Epithelial cell of proximal tubule (primary cell): ENCODE data around the gene RPL18A. TPM values are rescaled to one million over a fixed set of nuclear protein-coding genes. Genes with fewer than 3 reads are reported as not detected.

Experiments
- DNase-seq: peaks from one replicate; pipeline ENCODE4 v3.0.0-alpha.2; 2011; ENCODE audit warnings: low read depth
- H3K4me3 ChIP-seq: 2 replicates; pipeline ENCODE4 v1.5.1; 2011; ENCODE audit warnings: low read depth, mild to moderate bottlenecking, low read length
- total RNA-seq: library from RNA; depleted of rRNA; stranded (reverse); fragments of >200 nt; gene quantifications from 2 replicates; pipeline ENCODE4 v1.2.3, GENCODE V29; 2015
- TF ChIP-seq, protein P1 (sequence below): conservative IDR thresholded peaks from 2 replicates; pipeline ENCODE4 v1.5.1; 2012; ENCODE audit warnings: low read depth, mild to moderate bottlenecking, low read length

The RPL18A gene
- total RNA-seq, 1 donor from 2014 or later = 2,411 TPM

DNA sequence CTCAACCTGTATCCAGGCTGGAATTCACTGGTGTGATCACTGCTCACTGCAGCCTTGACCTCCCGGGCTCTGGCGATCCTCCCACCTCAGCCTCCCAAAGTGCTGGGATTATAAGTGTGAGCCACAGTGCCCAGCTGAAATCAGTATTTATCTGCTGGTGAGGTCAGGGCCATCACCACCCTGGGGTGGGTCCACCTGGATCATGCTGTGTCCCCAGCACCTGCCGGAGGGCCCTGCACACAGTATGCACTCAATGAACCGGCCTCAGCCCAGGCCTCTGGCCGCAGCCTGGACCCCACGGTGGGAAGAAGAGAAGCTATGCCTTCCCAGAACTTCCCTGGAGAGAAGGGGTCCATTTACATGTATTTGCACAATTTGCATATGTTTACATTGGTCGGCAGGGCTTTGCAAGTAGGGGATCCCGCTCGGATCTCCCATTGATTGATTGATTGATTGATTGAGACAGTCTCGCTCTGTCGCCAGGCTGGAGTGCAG is 9.5 kb downstream of the RPL18A start:
- no peak overlapping the region for H3K4me3 ChIP-seq
- no peak for DNase-seq
- TF ChIP-seq, protein P1, sequence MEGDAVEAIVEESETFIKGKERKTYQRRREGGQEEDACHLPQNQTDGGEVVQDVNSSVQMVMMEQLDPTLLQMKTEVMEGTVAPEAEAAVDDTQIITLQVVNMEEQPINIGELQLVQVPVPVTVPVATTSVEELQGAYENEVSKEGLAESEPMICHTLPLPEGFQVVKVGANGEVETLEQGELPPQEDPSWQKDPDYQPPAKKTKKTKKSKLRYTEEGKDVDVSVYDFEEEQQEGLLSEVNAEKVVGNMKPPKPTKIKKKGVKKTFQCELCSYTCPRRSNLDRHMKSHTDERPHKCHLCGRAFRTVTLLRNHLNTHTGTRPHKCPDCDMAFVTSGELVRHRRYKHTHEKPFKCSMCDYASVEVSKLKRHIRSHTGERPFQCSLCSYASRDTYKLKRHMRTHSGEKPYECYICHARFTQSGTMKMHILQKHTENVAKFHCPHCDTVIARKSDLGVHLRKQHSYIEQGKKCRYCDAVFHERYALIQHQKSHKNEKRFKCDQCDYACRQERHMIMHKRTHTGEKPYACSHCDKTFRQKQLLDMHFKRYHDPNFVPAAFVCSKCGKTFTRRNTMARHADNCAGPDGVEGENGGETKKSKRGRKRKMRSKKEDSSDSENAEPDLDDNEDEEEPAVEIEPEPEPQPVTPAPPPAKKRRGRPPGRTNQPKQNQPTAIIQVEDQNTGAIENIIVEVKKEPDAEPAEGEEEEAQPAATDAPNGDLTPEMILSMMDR = no peak

DNA sequence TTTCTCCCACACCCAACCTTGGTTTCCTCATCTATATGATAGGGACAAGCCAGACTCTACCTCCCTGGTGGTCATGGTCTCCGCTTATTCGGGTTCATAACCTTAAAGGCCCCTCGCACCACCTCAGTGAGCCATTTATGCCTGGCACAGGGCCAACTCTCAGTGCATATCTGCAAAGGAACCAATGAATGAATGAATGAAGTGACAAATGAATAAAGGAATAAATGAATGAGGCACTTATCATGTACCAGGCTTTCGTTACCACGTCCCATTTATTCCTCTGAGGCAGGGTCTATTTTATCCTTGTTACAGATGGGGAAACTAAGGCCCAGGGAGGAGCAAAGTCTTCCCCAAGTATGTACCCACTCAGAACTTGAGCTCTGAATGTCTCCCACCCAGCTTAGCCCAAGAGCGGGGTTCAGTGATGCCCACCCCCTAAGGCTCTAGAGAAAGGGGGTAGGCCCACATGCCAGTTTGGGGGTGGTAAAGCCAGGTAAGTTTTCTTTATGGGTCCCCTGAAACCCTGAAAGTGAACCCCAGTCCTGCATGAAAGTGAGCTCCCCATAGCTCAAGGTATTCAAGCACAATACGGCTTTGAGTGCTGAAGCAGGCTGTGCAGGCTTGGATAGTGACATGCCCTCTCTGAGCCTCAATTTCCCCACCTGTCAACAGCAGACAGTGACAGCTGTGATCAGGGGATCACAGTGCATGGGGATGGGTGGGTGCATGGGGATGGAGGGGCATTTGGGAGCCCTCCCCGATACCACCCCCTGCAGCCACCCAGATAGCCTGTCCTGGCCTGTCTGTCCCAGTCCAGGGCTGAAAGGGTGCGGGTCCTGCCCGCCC is 11.5 kb downstream of the RPL18A start:
- DNase-seq = no peak
- H3K4me3 ChIP-seq = no peak overlapping the region
- TF ChIP-seq, protein P1 = no peak

DNA sequence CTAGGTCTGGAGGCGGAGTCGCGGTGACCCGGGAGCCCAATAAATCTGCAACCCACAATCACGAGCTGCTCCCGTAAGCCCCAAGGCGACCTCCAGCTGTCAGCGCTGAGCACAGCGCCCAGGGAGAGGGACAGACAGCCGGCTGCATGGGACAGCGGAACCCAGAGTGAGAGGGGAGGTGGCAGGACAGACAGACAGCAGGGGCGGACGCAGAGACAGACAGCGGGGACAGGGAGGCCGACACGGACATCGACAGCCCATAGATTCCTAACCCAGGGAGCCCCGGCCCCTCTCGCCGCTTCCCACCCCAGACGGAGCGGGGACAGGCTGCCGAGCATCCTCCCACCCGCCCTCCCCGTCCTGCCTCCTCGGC is 12.2 kb downstream of the RPL18A start, which contains the start of gene SLC5A5:
TSS of gene SLC5A5 (plus strand) at position 68 of the 373 bp plus-strand sequence. CDS start 375 bp downstream, outside the sequence.
- H3K4me3 ChIP-seq = no peak within 1 kb of the TSS
- no peak for DNase-seq

DNA sequence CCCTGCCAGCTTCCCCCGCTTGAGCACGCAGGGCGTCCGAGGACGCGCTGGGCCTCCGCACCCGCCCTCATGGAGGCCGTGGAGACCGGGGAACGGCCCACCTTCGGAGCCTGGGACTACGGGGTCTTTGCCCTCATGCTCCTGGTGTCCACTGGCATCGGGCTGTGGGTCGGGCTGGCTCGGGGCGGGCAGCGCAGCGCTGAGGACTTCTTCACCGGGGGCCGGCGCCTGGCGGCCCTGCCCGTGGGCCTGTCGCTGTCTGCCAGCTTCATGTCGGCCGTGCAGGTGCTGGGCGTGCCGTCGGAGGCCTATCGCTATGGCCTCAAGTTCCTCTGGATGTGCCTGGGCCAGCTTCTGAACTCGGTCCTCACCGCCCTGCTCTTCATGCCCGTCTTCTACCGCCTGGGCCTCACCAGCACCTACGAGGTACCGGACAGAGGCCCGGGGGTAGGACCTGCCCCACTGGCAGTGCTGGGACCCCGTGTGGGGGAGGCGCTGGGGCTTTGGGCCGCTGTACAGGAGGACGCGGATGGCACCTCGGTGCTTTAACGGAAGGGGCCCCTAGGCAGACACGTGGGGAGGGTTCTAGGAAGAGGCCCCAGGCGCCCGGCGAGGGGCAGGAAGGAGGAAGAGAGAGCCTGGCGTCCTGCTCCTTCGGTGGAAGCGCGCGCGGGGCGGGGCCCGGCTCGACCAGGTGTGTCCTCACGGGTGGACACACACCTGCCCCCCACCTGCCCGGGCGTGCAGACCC is 12.7 kb downstream of the RPL18A start:
- TF ChIP-seq, protein P1 = no peak
- H3K4me3 ChIP-seq = no peak overlapping the region
- no peak for DNase-seq

More for the DNA sequence above, 12.2 kb downstream of the RPL18A start, which contains the start of gene SLC5A5:
- TF ChIP-seq, protein P1 = no peak

DNA sequence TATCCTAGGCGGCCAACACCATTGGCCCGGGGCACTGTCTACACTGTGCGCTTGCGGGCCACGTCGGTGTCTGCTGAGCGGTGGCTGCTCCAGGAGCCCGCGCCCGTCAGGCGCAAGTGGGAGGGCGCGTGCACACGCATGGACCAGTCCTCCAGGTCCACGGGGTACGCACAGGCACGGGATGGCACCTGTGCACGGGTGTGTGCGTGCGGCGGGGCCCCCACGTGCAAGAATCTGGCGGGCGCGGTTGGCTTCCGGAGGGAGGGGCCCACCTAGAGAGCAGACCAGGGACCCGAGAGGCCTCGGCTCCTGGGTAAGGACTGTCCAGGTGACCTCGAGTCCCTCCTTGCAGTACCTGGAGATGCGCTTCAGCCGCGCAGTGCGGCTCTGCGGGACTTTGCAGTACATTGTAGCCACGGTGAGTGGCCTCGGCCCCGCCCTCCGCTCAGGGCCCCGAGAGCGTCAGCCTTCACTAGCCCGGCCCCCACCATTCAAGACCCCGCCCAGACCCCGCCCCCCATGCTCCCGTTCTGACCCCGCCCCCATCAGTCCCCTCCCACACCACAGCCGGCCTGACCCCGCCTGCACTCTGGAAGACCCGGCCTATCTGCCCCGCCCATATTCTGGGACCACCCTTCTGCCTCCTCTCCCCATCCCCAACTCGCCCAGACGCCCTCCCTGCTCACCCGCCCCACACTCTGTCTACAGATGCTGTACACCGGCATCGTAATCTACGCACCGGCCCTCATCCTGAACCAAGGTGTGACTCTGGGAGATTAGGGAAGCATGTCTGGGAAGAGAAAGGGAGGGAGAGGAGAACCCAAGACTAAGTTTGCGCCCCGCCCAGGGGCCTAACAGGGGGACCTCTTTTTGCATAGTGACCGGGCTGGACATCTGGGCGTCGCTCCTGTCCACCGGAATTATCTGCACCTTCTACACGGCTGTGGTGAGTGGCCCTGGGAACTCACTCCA is 14.4 kb downstream of the RPL18A start:
- DNase-seq = no peak
- TF ChIP-seq, protein P1 = no peak
- no peak overlapping the region for H3K4me3 ChIP-seq

DNA sequence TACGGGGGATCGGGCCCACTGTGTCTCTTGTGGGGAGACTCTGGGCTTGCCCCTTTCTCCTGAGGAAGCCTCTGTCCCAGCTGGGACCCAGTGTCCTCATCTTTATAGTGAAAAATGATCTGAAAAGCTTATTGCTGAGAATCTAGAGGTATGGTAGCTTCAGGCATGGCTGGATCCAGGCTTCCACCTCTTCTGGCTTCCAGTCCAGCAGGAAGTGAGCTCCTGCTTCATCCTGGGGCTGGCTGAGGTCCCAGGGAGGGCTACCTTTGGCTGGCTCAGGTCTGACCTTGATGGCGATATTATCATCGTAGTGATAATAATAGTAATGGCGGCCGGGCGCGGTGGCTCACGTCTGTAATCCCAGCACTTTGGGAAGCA is 15.0 kb downstream of the RPL18A start:
- no peak for DNase-seq
- no peak overlapping the region for H3K4me3 ChIP-seq
- TF ChIP-seq, protein P1 = no peak
